ENCODE measurements around the gene ZNF750.

Gene ZNF750

DNA sequence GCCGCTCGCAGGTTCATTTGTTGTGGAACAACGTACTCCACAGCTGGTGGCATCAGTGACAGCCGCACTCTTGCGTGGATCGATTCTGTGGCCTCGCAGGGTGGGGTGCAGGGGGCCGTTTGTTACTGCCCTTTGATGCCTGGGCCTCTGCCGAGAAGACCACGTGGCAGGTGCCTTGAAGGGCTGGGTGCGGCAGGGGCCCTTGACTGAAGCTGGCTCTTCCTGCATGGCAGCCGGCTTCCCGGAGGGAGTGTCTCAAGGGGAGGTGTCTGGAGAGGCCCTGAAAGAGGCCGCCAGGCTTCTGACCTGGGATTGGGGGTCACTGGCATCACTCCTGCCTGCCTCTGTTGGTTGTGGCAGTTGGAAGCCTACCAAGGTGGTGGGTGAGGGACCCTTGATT lies 44.2 kb downstream of the ZNF750 start:
- H3K4me3 ChIP-seq (ENCODE audit: low read depth, low read length) = no peak overlapping the region
- no peak for DNase-seq (ENCODE audit: low read depth)
- TF ChIP-seq, protein P1, sequence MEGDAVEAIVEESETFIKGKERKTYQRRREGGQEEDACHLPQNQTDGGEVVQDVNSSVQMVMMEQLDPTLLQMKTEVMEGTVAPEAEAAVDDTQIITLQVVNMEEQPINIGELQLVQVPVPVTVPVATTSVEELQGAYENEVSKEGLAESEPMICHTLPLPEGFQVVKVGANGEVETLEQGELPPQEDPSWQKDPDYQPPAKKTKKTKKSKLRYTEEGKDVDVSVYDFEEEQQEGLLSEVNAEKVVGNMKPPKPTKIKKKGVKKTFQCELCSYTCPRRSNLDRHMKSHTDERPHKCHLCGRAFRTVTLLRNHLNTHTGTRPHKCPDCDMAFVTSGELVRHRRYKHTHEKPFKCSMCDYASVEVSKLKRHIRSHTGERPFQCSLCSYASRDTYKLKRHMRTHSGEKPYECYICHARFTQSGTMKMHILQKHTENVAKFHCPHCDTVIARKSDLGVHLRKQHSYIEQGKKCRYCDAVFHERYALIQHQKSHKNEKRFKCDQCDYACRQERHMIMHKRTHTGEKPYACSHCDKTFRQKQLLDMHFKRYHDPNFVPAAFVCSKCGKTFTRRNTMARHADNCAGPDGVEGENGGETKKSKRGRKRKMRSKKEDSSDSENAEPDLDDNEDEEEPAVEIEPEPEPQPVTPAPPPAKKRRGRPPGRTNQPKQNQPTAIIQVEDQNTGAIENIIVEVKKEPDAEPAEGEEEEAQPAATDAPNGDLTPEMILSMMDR (IDR thresholded peaks at IDR 0.05; ENCODE audit: control insufficient read depth, extremely low read depth, insufficient read depth) = no peak

GRCh38 chr17:82794781-82795482 lies 44.9 kb downstream of the ZNF750 start:
- TF ChIP-seq, protein P1 (IDR thresholded peaks at IDR 0.05; ENCODE audit: control insufficient read depth, extremely low read depth, insufficient read depth) = no peak
- DNase-seq (ENCODE audit: low read depth) = no peak

GRCh38 chr17:82793974-82794630 lies 45.7 kb downstream of the ZNF750 start:
- no peak overlapping the region for H3K4me3 ChIP-seq (ENCODE audit: low read depth, low read length)
- no peak for DNase-seq (ENCODE audit: low read depth)
- TF ChIP-seq, protein P1 (IDR thresholded peaks at IDR 0.05; ENCODE audit: control insufficient read depth, extremely low read depth, insufficient read depth) = no peak

More at GRCh38 chr17:82794781-82795482, 44.9 kb downstream of the ZNF750 start:
- H3K4me3 ChIP-seq (ENCODE audit: low read depth, low read length) = no peak overlapping the region

GRCh38 chr17:82791532-82791931 lies 48.3 kb downstream of the ZNF750 start:
- no peak for DNase-seq (ENCODE audit: low read depth)
- H3K4me3 ChIP-seq (ENCODE audit: low read depth, low read length) = no peak overlapping the region
- TF ChIP-seq, protein P1 (IDR thresholded peaks at IDR 0.05; ENCODE audit: control insufficient read depth, extremely low read depth, insufficient read depth) = no peak

DNA sequence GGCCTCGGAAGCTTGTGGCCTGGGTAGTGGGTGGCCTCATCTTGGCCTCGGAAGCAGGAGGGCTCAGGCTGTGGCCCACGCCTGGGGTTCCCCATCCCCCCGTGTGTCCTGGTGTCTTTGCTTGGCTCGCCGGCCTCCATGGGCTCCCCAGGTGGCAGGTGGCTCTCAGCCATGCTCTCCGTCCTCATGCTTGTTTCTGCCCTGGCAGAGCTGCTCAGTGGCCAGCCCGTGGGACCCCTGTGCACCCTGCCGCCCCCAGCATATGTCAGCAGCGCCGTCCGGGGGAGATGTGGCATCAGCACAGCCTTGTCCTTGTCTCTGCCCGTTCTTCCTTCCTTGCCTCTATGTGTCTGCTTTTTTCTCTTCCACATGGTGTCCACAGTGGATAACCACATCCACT lies 49.4 kb downstream of the ZNF750 start:
- TF ChIP-seq, protein P1 (IDR thresholded peaks at IDR 0.05; ENCODE audit: control insufficient read depth, extremely low read depth, insufficient read depth) = no peak
- no peak overlapping the region for H3K4me3 ChIP-seq (ENCODE audit: low read depth, low read length)
- no peak for DNase-seq (ENCODE audit: low read depth)

- no peak for DNase-seq (ENCODE audit: low read depth)
- TF ChIP-seq, protein P1 (IDR thresholded peaks at IDR 0.05; ENCODE audit: control insufficient read depth, extremely low read depth, insufficient read depth) = no peak
- H3K4me3 ChIP-seq (ENCODE audit: low read depth, low read length) = no peak overlapping the region
These were observed 50.0 kb downstream of the ZNF750 start for GRCh38 chr17:82789806-82790205.

Data from LNCaP clone FGC (cell line).